HG02571 (cell line): Measurements from ENCODE around the gene NEXMIF.
"Not testable (repeated sequence)": the region's sequence is repeated elsewhere in the genome, so short reads cannot be mapped to it uniquely, and the experiment has no call there.

Experiments
- ATAC-seq: cut with Tn5 transposase; IDR thresholded peaks from one replicate; pipeline ENCODE4 v1.9.1; 2021; ENCODE audit warnings: mild to moderate bottlenecking, moderate library complexity; ENCODE audit not compliant: unreplicated experiment

The NEXMIF gene

DNA sequence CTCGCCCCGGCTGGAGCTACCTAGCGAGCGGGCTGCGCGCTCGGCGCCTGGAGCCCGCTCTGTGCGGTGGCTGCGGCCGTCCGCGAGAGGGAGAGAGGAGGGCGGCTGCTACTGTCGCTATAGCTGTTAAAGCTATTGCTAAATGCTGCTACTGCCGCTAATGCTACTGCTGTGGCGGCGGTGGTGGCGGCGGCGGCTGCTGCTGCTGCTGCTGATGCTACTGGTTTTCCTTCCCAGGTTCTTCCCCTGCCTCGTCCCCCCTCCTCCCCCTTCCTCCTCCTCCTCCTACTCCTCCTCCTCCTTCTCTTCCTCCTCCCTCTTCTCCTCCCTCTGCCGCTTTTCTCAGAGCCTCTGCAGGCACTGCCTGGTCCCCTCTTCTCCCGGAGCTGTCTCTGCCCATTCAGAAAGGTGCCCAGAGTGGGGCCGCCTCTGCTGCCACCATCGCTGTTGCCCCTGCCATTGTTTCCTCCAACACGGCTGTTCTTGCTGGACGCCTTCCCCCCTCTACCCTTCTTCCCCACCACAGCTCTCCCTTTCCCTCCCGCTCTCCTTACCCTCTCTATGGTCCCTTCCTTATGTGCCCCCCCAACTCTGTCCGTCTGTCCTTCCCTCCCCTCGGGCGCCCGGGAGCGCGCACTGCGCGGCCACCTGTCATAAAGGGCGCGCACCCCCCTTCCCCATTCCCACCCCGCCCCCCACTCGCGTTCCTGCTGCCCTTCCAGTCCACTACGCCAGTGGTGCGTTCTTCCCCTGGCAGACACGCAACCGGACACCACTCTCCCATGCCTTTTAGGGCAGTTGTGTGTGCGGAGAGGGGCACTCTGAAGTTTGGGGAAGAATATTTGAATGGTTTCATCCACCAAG, at the start of gene NEXMIF:
Gene NEXMIF (minus strand): TSS at position 228 of the 864 bp plus-strand sequence.
- ATAC-seq = peak; percentile 52

DNA sequence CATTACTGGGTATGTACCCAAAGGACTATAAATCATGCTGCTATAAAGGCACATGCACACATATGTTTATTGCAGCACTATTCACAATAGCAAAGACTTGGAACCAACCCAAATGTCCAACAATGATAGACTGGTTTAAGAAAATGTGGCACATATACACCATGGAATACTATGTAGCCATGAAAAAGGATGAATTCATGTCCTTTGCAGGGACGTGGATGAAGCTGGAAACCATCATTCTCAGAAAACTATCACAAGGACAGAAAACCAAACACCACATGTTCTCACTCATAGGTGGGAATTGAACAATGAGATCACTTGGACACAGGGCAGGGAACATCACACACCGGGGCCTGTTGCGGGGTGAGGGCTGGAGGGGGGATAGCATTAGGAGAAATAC, 36.7 kb upstream of the NEXMIF start:
- ATAC-seq = not testable (repeated sequence)

DNA sequence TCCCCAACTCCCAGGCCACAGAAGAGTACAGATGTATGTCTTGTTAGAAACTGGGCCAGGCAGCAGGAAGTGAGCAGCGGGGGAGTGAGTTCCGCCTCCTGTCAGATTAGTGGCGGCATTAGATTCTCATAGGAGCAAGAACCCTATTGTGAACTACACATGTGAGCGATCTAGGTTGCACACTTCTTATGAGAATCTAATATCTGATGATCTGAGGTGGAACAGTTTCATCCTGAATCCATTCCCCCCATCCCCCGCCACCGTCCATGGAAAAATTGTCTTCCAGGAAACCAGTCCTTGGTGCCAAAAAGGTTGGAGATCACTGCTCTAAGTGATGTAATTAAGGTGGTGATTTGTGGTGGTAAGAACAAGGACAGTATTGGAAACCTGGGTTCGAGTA, 24.5 kb upstream of the NEXMIF start:
- ATAC-seq = no peak

DNA sequence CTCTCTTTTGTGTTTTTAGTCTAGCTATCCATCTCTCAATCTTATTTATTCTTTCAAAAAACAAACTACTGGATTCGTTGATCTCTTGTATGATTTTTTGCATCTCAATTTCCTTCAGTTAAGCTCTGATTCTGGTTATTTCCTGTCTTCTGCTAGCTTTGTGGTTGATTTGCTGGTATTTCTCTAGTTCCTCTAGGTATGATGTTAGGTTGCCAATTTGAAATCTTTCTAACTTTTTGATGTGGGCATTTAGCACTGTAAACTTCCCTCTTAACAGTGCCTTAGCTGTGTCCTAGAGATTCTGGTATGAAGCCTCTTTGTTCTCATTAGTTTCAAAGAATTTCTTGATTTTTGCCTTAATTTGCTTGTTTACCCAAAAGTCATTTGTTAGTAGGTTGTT, 15.2 kb upstream of the NEXMIF start:
- no peak for ATAC-seq

DNA sequence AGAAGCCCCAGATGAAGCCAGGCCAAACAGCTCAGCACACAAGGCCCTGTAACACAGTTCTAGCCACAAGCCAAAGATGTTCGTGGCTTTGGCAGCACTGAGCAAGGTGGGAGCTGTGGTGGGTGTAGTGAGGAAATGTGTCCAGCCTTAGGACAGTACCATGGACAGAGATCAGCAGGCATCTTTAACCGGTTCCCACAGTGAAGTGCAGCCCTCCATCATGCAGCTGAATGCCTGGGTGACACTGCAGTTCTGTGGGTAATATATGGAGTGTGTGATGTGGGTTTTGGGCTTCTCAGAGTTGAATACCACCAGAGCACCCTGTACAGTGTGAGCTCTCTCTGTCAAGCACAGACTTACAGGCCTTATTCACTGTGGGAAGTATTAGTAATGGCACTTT, 6.0 kb upstream of the NEXMIF start:
- ATAC-seq = no peak

DNA sequence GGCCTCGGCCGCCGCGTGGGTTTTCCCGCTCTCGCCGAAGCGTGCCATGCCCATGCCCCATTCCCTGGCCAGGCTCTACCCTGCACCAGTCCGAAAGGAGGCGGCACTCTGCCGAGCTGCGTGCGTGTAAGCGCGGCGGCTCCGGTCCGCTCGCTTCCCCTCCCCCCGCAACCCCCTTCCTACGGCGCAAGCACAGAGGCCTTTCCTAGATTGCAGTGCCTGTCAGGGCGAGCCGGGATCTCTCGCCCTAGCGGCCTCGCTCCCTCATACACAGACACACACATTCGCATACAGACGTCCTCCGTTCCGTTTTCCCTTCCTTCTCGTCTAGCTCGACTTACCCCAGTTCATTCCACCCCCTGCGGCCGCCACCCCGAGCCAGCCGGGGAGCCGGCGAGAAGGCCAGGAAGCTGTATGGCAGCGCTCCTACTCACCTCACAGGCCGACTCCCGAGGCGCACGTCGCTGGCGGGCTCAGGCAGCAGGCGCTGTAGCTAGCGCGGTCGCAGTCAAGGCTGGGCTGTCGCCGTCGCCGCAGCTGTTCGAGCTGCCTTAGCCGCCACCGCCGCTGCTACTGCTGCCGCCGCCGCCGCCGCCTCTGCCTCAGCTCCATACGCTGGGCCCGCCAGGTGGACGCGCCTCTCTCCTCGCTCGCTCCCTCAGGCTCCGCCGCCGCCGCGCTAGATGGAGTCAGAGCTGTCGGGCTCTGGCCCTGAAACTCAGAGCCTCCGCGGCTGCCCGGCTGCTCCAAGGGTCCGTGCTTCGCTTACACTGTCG, 615 bp downstream of the NEXMIF start:
- peak; percentile 43 for ATAC-seq

DNA sequence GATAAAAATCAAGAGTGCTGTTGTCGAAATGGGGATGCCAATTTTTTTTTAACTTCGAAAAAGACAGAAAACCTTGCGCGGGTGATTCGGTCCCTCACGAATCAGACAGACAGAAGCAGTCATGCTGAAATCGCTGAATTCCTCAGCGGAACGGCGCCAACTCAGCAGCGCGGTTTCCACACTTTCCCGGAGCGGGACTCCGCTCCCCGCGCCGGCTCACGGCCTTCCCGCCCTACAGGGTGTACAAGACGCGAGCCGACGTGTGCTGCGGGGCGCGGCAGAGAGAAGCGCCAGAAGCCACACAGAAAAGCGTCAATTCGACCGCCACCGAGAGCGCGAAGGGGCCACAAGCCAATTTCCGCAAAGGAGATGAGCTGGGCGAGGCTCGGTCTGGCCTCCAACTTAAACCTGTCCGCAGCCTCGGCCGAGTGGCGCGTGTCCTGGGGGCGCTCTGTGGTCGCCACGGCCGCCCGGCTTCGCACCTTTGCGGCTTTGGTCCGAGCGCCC, 1.3 kb downstream of the NEXMIF start:
- ATAC-seq = peak; percentile 6

DNA sequence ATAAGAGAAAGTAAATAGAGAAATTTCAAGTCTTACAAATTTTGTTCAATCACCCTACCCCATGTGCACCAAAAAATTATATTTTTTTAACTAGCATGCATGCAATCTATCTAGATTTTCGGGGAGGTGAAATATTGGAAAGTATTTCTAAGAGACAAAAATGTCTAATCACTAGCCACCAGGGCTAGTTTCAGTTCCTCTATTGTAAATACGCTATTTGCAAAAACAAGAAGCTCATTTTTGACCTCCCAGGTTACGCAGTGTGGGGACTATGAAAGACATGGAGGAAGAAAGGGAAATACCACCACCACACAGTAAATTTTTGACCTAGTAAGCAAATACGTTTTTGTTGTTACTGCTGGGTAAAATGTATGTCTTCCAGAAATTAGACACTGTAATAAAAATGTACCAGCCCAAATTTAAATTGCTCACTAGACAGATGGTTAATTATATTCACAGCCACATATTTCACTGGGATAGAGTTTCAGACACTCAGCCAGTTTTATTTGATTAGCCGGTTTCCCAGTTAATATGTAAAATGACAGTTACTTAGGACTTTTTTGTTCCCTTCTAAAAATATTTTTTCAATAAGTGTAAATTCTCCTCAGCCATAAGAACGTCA, 2.2 kb downstream of the NEXMIF start:
- ATAC-seq = peak; percentile 65

DNA sequence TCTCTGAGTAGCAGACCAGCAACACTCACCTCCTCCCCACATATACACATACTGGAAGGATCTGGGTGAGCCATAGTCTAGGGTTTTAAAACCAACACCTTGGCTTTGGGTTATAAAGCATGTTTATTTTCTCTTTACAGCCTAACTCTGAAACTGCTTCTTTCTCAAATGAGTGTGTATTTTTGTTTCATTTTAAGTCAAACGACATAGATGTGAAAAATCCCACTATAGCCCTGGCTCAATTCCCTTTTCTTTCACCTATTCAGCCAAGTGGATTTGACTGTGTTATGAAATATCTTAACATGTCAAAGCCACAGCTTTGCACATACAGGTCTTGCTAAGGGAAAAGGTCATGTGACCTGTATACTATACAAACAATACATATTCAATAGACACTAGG, 13.8 kb downstream of the NEXMIF start:
- peak; percentile 69 for ATAC-seq

DNA sequence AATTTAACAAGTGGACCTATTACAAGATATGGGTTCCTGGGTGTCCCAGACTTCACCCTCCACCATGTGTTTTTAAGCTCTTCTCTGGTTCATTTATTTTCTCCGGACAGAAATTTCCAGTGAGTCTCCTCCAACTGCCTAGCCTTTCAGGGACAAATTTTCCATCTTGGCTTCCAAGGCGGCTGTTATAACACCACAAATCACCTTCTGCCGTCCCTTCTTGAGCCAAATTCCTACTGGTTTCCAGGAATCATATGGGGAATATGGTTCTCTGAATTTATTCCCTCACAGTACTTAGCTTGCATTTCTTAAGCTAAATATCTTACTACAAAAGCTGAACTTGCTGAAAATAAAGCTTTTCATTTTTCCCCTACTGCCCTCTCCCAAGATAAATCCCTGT, 18.8 kb downstream of the NEXMIF start:
- no peak for ATAC-seq

DNA sequence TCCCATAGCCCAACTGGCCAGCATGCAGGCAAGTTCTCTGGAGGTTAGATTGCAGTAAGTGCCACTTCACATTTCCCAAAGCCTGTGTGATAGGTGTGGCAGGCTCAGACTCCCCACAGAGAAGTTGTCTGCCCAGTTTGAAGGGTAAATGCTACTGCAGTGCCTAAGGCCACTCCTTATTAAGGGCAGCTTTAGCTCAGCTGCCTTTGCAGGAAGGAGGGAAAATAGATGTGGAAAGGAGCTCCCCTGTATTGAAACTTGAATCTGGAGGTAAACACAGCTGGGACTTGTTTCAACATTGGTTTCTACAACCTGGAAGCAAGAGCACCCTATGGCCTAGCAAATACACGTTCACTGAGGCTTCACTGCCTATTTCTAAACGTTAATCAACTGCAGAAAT, 22.4 kb downstream of the NEXMIF start:
- ATAC-seq = no peak

DNA sequence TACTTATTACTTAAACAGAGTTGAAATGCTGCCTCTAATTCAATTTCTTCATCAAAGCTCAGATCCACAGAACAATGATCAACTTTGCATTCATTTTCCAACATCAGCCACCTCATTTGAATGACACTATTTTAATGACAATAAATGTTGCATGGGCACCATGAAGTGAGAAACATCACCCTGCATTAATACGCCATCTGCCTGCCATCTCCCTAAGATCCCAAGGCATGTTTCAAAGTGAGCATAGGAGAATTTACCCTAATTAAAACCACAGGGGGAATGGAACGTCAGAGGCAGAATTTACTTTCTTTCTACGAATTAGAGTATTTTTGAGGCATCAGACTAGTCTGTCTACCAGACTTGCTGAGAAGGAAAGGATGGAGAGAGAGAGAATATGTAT, 32.7 kb downstream of the NEXMIF start:
- no peak for ATAC-seq

DNA sequence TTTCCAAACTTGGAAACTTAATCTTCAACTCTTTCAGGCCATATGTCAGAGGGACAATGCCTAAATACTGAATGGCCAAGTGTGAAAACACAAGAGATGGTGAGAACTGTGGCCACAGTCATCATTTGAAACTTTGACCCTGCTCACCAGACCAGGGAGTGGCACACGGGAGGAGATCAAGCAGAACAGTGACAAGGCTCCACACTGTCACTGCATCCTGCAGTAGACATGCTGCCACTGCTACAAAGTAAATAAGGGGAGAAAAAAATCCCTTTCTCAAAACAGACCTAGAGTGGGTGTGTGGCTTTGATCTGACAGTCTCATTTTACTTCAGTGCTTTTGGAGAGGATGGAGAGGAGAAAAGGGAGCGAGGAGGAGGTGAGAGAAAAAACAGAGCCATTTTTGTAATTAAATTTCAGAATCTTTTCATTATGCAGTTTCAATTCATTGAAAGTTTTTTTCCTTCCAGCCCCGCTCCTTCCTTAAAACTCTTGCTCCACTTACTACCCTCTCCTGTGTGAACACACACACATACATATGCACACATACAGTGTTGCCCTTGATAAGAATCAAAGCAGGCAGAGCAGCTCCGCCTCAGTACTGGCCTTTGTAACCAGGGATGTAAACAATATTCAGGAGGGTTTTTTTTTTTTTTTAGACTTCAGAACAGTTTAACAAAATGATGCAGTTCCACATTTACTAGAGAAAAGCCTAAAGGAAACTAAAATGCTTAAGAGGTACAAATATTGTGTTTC, 34.4 kb downstream of the NEXMIF start:
- ATAC-seq = peak; percentile 94

DNA sequence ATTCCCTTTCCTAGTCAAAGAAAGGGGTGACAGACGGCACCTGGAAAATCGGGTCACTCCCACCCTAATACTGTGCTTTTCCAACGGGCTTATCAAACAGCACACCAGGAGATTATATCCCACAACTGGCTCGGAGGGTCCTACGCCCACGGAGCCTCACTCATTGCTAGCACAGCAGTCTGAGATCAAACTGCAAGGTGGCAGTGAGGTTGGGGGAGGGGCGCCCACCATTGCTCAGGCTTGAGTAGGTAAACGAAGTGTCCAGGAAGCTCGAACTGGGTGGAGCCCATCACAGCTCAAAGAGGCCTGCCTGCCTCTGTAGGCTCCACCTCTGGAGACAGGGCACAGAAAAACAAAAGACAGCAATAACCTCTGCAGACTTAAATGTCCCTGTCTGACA, 42.9 kb downstream of the NEXMIF start:
- not testable (repeated sequence) for ATAC-seq

DNA sequence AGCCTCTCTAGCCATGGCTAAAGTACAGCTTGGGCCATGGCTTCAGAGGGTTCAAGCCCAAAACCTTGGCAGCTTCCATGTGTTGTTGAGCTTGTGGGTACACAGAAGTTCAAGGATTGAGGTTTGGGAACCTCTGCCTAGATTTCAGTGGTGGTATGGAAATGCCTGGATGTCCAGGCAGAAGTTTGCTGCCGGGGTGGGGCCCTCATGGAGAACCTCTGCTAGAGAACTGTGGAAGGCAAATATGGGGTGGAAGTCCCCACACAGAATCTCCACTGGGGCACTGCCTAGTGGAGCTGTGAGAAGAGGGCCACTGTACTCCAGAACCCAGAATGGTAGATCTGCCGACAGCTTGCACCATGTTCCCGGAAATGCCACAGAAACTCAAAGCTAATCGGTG, 59.5 kb downstream of the NEXMIF start:
- no peak for ATAC-seq

DNA sequence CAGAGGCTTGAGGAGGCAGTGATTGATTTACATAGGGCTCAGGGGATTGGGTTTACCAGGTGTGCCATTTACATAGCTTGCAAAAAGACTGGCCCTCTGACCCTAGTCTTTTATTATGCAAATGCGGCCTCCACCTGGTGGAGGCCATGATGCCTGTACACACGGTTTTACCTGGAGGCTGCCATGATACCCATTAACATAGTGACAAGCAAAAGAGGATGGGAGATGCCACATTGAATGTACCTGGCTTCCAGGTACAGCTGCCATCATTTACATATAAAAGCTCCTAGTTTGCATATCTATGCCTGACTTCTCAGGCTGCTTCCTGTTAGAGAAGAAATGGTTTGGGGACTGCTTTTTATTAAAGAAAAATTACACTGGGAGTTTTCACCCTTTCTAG, 72.0 kb downstream of the NEXMIF start:
- no peak for ATAC-seq

DNA sequence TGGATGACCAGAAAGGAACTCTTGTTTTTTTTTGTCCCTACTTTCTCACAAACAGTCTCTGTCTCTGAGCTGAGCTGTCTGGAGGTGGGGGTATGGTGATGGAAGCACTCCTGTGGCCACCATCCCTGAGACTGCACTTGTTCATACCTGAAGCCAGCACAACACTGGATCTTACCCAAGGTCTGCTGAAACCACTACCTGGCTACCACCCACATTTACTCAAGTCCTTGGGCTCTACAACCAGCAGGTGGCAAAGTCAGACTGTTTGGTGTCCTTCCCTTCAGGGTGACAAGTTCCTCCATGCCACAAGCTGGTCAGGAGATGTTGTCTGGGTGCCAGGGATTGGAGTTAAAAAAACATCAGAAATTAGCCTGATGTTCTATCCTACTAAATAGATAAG, 89.7 kb downstream of the NEXMIF start:
- ATAC-seq = no peak

DNA sequence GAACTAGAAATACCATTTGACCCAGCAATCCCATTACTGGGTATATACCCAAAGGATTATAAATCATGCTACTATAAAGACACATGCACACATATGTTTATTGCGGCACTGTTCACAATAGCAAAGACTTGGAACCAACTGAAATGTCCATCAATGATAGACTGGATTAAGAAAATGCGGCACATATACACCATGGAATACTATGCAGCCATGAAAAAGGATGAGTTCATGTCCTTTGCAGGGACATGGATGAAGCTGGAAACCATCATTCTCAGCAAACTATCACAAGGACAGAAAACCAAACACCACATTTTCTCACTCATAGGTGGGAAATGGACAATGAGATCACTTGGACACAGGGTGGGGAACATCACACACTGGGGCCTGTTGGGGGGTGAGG, 105.5 kb downstream of the NEXMIF start:
- ATAC-seq = not testable (repeated sequence)

DNA sequence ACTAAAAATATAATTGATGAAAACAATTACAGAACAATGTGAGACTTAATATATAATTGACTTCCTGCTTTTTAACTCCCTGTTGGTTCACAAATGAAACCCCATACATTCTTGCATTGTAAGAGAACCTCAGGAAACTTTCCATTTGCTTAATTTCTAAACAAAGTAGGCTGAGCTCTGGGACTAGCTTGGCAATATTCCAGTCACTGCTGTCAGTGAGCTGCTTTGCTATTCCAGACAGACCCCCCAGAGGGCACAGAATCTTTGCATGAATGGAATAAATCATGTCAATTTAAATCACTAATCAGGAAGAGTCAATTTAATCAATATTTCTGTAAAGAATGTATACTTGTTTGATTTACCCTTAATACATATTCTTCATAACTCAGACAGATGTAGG, 110.6 kb downstream of the NEXMIF start:
- no peak for ATAC-seq

DNA sequence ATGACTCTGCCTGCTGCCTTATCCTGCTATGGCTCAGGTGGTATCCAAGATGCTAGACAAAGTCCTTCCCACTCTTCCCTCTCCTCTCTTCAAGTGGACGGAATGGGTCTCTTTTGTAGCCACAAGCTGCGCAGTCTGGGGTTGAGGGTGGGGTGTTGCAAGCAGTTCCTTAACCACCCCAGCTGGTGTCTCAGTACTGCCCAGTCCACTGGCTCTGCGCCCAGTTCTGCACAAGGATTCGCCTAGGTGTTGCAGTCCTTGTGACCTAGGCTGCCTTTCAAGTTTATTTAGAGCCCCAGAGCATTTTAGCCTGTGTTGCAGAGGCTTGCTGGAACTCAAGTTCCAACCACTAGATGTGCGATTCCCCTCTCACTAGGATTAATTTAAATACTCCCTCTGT, 120.7 kb downstream of the NEXMIF start:
- ATAC-seq = no peak

DNA sequence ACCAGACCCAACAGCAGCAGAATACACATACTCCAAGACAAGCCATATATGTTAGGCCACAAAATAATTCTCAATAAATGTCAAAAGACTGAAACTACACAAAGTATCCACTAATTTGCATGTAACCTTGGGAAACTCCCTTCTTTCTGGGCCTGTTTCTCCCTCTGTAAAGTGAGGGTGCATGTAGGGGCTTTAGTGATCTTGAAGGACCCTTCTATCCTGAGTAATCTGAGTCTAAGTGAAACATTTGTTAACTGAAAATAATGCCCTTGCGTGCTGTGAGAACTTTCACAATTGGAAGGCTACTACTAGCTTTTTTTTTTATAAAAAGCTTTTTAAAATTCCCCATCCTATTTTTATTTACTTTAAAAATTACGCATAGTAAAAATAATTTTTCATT, 125.2 kb downstream of the NEXMIF start:
- ATAC-seq = no peak
